Neural progenitor cell (in vitro differentiated cells): ENCODE data around the gene SLC38A1.
"Not testable (repeated sequence)": the region's sequence is repeated elsewhere in the genome, so short reads cannot be mapped to it uniquely, and the experiment has no call there.

Source experiments
- CTCF ChIP-seq: fragments of 200-600 bp; sonication (generic); IDR thresholded peaks from 2 replicates; pipeline ENCODE4 v1.5.1; 2017; ENCODE audit warnings: antibody characterized with exemption, mild to moderate bottlenecking
- EZH2 ChIP-seq: fragments of 200-600 bp; sonication (generic); IDR thresholded peaks from 2 replicates; pipeline ENCODE4 v1.6.1; 2017; ENCODE audit warnings: antibody characterized with exemption, mild to moderate bottlenecking, moderate library complexity

- not testable (repeated sequence) for TF ChIP-seq CTCF, EZH2
These were observed 16.8 kb downstream of the SLC38A1 start for GRCh38 chr12:46251994-46252393.
